Neural progenitor cell (in vitro differentiated cells): ENCODE results near the gene AGPAT4.

Source experiments
- CTCF ChIP-seq: fragments of 200-600 bp; sonication (generic); IDR thresholded peaks from 2 replicates; pipeline ENCODE4 v1.5.1; 2017; ENCODE audit warnings: antibody characterized with exemption, mild to moderate bottlenecking
- EZH2 ChIP-seq: fragments of 200-600 bp; sonication (generic); IDR thresholded peaks from 2 replicates; pipeline ENCODE4 v1.6.1; 2017; ENCODE audit warnings: antibody characterized with exemption, mild to moderate bottlenecking, moderate library complexity

GRCh38 chr6:161151660-161152526, 122.0 kb downstream of the AGPAT4 start:
- no peak for TF ChIP-seq CTCF
- TF ChIP-seq EZH2 = no peak
